B cell (primary cell): ENCODE results near the gene TMEM107. TPM values are rescaled to one million over a fixed set of nuclear protein-coding genes. Genes with fewer than 3 reads are reported as not detected.
A peak's percentile ranks its signal among the peaks of the same experiment; 100 is the strongest.

Experiments
- ATAC-seq: fragments of 200-7000 bp; cut with Tn5 transposase; one replicate; pipeline ENCODE4 v1.10.0; 2021; ENCODE audit warnings: low read depth, mild to moderate bottlenecking, moderate number of reproducible peaks, moderate library complexity
- CTCF ChIA-PET: fragments of 350-600 bp; sonication (Branson Sonifier 250); formaldehyde crosslinking; loops from one replicate; lab custom pipeline; 2021; ENCODE audit warnings: antibody characterized with exemption, inconsistent platforms; lab: Charles Lee
- POLR2A ChIA-PET: fragments of 350-600 bp; sonication (Branson Sonifier 250); formaldehyde crosslinking; loops from one replicate; lab custom pipeline; 2021; ENCODE audit warnings: antibody characterized with exemption; lab: Charles Lee
- DNase-seq: peaks from one replicate; pipeline ENCODE4 v3.0.0; 2013
- H2AFZ ChIP-seq: 2 replicates; pipeline ENCODE4 v1.6.1; 2012; ENCODE audit warnings: mild to moderate bottlenecking, low read depth, low read length; ENCODE audit not compliant: insufficient read depth, poor library complexity, severe bottlenecking
- H3K27ac ChIP-seq, 2 donors: 1 replicate in 1 of 2; 2 replicates in 1 of 2; pipeline ENCODE4 v1.5.1; 2012 to 2013; ENCODE audit warnings: low read length in 2 of 2, mild to moderate bottlenecking in 2 of 2, moderate library complexity in 1 of 2
- H3K27me3 ChIP-seq, 4 experiments: fragments of 200-600 bp in 1 of 4; sonication (generic) in 1 of 4; replicated peaks in 1 of 4; 1 replicate in 2 of 4; 2 replicates in 2 of 4; pipeline versions ENCODE4 v1.6.1 to v1.7.0; 2013 to 2016; ENCODE audit warnings: low read length in 3 of 4, mild to moderate bottlenecking in 2 of 4, mixed read lengths in 1 of 4, moderate library complexity in 1 of 4; ENCODE audit not compliant: insufficient read depth in 4 of 4, control insufficient read depth in 3 of 4; ENCODE audit errors: control extremely low read depth in 1 of 4
- H3K36me3 ChIP-seq, 2 experiments: replicated peaks in 1 of 2; 1 replicate in 1 of 2; 2 replicates in 1 of 2; pipeline versions ENCODE4 v1.6.1 to v1.7.1; 2013; ENCODE audit warnings: low read length in 1 of 2; ENCODE audit not compliant: insufficient read depth in 2 of 2, control insufficient read depth in 1 of 2; ENCODE audit errors: control extremely low read depth in 1 of 2, extremely low read depth in 1 of 2
- H3K4me1 ChIP-seq, 2 donors: fragments of 200-600 bp in 1 of 2; sonication (generic) in 1 of 2; 1 replicate in 1 of 2; 2 replicates in 1 of 2; pipeline versions ENCODE4 v1.5.1 to v1.6.1; 2013 to 2017; ENCODE audit warnings: low read length in 2 of 2; ENCODE audit not compliant: control insufficient read depth in 2 of 2, insufficient read depth in 2 of 2
- H3K4me2 ChIP-seq: replicated peaks from 2 replicates; pipeline ENCODE3; 2012; ENCODE audit warnings: mild to moderate bottlenecking, low read depth, low read length; ENCODE audit not compliant: poor library complexity, severe bottlenecking
- H3K4me3 ChIP-seq, 5 experiments: fragments of 200-600 bp in 1 of 5; sonication (generic) in 1 of 5; 1 replicate in 3 of 5; 2 replicates in 2 of 5; pipeline versions ENCODE4 v1.5.1 to v1.7.0; 2011 to 2016; ENCODE audit warnings: low read length in 4 of 5, mild to moderate bottlenecking in 4 of 5, low read depth in 2 of 5, control low read depth in 1 of 5, moderate library complexity in 1 of 5; ENCODE audit not compliant: insufficient read depth in 1 of 5; ENCODE audit errors: control extremely low read depth in 1 of 5, extremely low read depth in 1 of 5
- H3K79me2 ChIP-seq: fragments of 200-600 bp; sonication (generic); one replicate; pipeline ENCODE4 v1.6.0; 2016; ENCODE audit warnings: low read length; ENCODE audit not compliant: control insufficient read depth, insufficient read depth
- H3K9ac ChIP-seq: fragments of 200-600 bp; sonication (generic); 2 replicates; pipeline ENCODE4 v1.6.1; 2017; ENCODE audit warnings: mild to moderate bottlenecking, low read length, moderate library complexity
- H3K9me3 ChIP-seq, 3 donors: one replicate each; pipeline versions ENCODE4 v1.6.1 to v1.7.1; 2013; ENCODE audit warnings: low read length in 2 of 3; ENCODE audit not compliant: control insufficient read depth in 2 of 3, insufficient read depth in 1 of 3; ENCODE audit errors: control extremely low read depth in 1 of 3
- H4K20me1 ChIP-seq: 2 replicates; pipeline ENCODE4 v1.6.0; 2012; ENCODE audit warnings: mild to moderate bottlenecking, low read length; ENCODE audit not compliant: insufficient read depth, control insufficient read depth, poor library complexity, severe bottlenecking
- H3K27ac Mint-ChIP-seq: one replicate; pipeline ENCODE4 v1.8.0; 2021; ENCODE audit warnings: mixed read lengths
- H3K27me3 Mint-ChIP-seq: one replicate; pipeline ENCODE4 v1.8.0; 2021; ENCODE audit warnings: mixed read lengths
- H3K4me1 Mint-ChIP-seq: one replicate; pipeline ENCODE4 v1.8.0; 2021; ENCODE audit warnings: mixed read lengths
- H3K4me3 Mint-ChIP-seq: one replicate; pipeline ENCODE4 v1.8.0; 2021; ENCODE audit warnings: mixed read lengths
- H3K9me3 Mint-ChIP-seq: one replicate; pipeline ENCODE4 v1.8.0; 2022; ENCODE audit warnings: mixed read lengths; ENCODE audit not compliant: insufficient read depth
- EZH2 ChIP-seq: IDR thresholded peaks from 2 replicates; pipeline ENCODE4 v1.6.1; 2012; ENCODE audit warnings: borderline replicate concordance, low read depth, mild to moderate bottlenecking, moderate library complexity, low read length; ENCODE audit not compliant: insufficient read depth, poor library complexity, severe bottlenecking
- whole genome bisulfite sequencing: methylation state at CpG from one replicate; pipeline ENCODE4 v1.1.5; 2013; ENCODE audit warnings: missing lambda C conversion rate; ENCODE audit not compliant: insufficient coverage; 5-methylcytosine and 5-hydroxymethylcytosine counted together
- intact Hi-C: fragments of 100-400 bp; cut with micrococcal nuclease; formaldehyde crosslinking; loops from one replicate; pipeline ENCODE4 v1.10.0; 2022
- polyA minus RNA-seq: library from RNA; depleted of rRNA, polyadenylated mRNA; stranded (reverse); fragments of >200 nt; gene quantifications from 2 replicates; pipeline ENCODE4 v1.2.3, GENCODE V29; 2012
- polyA plus RNA-seq: library from polyadenylated mRNA; depleted of rRNA; stranded (reverse); fragments of >200 nt; gene quantifications from 2 replicates; pipeline ENCODE4 v1.2.3, GENCODE V29; 2012
- total RNA-seq, 2 donors: library from RNA; stranded (reverse); fragments of 120-200 nt in 1 of 2; gene quantifications; 1 replicate in 1 of 2; 2 replicates in 1 of 2; pipeline versions ENCODE4 v1.2.3 to v1.2.4, GENCODE V29; 2013 to 2022
- TF ChIP-seq, protein P1 (sequence below): fragments of 200-600 bp; IDR thresholded peaks from one replicate; pipeline ENCODE4 v1.8.0; 2022; ENCODE audit warnings: antibody characterized with exemption, mild to moderate bottlenecking

Gene TMEM107
- total RNA-seq: 30.3 and 30.5 TPM in 2 replicates
- total RNA-seq (2013): 81.8 TPM
- polyA plus RNA-seq: 13.3 and 34.0 TPM in 2 replicates
- polyA minus RNA-seq: 80.4 and 564 TPM in 2 replicates

DNA sequence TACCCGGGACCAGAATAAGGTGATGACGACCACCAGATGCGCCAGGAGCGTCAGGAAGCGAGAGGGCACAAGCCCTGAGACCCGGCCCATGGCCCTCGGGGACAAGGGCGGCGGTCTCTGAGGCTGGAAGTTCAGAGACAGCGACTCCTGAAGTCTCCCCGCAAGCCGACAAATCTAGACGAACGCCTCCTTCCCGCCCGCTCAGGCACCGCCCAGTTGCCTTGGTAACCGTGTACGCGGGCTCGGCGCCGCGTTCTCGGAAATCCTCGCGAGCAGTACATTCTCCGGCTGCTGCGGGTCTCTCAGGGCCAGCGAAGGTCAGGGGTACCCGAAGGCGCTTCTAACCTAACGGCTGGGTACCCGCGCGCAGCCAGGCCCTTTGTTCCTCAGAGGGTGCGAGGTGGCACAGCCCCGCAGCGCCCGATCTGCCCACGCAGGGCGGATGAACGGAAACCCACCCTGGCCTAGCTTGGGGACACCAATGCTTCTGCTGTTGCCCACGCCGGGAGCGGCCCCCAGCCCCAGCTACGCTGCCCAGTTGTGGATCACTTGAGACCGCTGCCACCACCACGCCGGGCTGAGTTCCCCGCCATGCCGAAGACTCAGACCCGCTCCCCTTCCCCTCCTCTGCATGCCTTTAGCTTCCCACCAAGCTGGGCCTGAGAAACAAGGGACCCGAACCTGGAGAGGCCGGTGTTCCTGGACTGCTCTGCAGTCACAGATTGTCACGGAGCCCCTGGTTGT lies at the start of gene TMEM107:
Gene TMEM107, minus strand, starts transcription at position 184 of the 744 bp plus-strand sequence. Its CDS starts 94 bp downstream, at position 90.
- peak within 1 kb of the TSS; percentile 97 for H3K4me2 ChIP-seq
- TF ChIP-seq EZH2: no peak
- TF ChIP-seq, protein P1, sequence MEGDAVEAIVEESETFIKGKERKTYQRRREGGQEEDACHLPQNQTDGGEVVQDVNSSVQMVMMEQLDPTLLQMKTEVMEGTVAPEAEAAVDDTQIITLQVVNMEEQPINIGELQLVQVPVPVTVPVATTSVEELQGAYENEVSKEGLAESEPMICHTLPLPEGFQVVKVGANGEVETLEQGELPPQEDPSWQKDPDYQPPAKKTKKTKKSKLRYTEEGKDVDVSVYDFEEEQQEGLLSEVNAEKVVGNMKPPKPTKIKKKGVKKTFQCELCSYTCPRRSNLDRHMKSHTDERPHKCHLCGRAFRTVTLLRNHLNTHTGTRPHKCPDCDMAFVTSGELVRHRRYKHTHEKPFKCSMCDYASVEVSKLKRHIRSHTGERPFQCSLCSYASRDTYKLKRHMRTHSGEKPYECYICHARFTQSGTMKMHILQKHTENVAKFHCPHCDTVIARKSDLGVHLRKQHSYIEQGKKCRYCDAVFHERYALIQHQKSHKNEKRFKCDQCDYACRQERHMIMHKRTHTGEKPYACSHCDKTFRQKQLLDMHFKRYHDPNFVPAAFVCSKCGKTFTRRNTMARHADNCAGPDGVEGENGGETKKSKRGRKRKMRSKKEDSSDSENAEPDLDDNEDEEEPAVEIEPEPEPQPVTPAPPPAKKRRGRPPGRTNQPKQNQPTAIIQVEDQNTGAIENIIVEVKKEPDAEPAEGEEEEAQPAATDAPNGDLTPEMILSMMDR: no peak
- peak within 1 kb of the TSS; percentile 96 for H3K27ac Mint-ChIP-seq
- peak within 1 kb of the TSS; percentile 94 for H3K4me3 Mint-ChIP-seq
- ChIA-PET CTCF (interaction anchor here (1.0 to 1.9 kb wide), 7 partner anchors 10 to 68 kb away, joined by 3 to 7 read pairs (median 4); no protein-coding TSS in a partner anchor), POLR2A (interaction anchor here (0.6 to 2.0 kb wide), 6 partner anchors 10 to 63 kb away, joined by 3 to 9 read pairs (median 4); partner anchors contain the start of gene BORCS6)
- H3K36me3 ChIP-seq: no peaks in the 10 kb centered on the region
- ATAC-seq (peak; percentile 47), DNase-seq (peak; percentile 91)
- H3K4me1 Mint-ChIP-seq: peaks cover 46% of the 10 kb centered on the region
- no peaks in the 10 kb centered on the region for H3K9me3 ChIP-seq
- no peaks in the 10 kb centered on the region for H3K9me3 Mint-ChIP-seq
- no peaks in the 10 kb centered on the region for H3K27me3 Mint-ChIP-seq
- peaks cover 24 to 38% of the 10 kb centered on the region in 2 donors for H3K4me1 ChIP-seq
- H3K27me3 ChIP-seq: no peaks in the 10 kb centered on the region
- H2AFZ ChIP-seq: peak within 1 kb of the TSS; percentile 99
- intact Hi-C loops: no loop called here
- H3K4me3 ChIP-seq: peak within 1 kb of the TSS; percentile 48 to 87 (median 72)
- H3K27ac ChIP-seq: peak within 1 kb of the TSS; percentile 43 to 77
- WGBS: 2% methylated on average over 56 of the region's 56 CpGs
- H3K9ac ChIP-seq: peak within 1 kb of the TSS; percentile 83
- peaks cover 5% of the 10 kb centered on the region for H3K79me2 ChIP-seq
- H4K20me1 ChIP-seq: no peaks in the 10 kb centered on the region
